Ishikawa (cell line): ENCODE measurements around the gene PPIA.

ENCODE experiments used
- EP300 ChIP-seq: IDR thresholded peaks from 2 replicates; pipeline ENCODE4 v1.6.1; 2012; ENCODE audit warnings: borderline replicate concordance
- REST ChIP-seq: IDR thresholded peaks from 2 replicates; pipeline ENCODE4 v1.6.1; 2012; ENCODE audit warnings: low read depth, mild to moderate bottlenecking
- USF1 ChIP-seq: IDR thresholded peaks from 2 replicates; pipeline ENCODE4 v1.6.1; 2012

- TF ChIP-seq REST (no peak), EP300 (no peak), USF1 (no peak)
These were observed 26.8 kb downstream of the PPIA start for GRCh38 chr7:44823255-44823781.
